Activated CD8-positive, alpha-beta memory T cell treated with anti-CD3 and anti-CD28 coated beads for 4 hours (primary cell): ENCODE measurements around the gene KCNH5.
"Not testable (repeated sequence)": the region's sequence is repeated elsewhere in the genome, so short reads cannot be mapped to it uniquely, and the experiment has no call there.

Experiments used
- DNase-seq, 2 donors: peaks; one replicate each; pipeline ENCODE4 v3.0.0-alpha.2; 2020; ENCODE audit warnings: low read depth in 2 of 2

KCNH5 gene

GRCh38 chr14:62882967-62883366 lies 162.3 kb downstream of the KCNH5 start:
- DNase-seq: no peak

GRCh38 chr14:62866376-62866775 lies 178.9 kb downstream of the KCNH5 start:
- no peak for DNase-seq

GRCh38 chr14:62864588-62864987 lies 180.7 kb downstream of the KCNH5 start:
- no peak for DNase-seq

GRCh38 chr14:62858011-62858410 lies 187.2 kb downstream of the KCNH5 start:
- DNase-seq: not testable (repeated sequence)

GRCh38 chr14:62854951-62855350 lies 190.3 kb downstream of the KCNH5 start:
- no peak for DNase-seq

GRCh38 chr14:62847168-62847567 lies 198.1 kb downstream of the KCNH5 start:
- DNase-seq: no peak

- no peak for DNase-seq
Measured at GRCh38 chr14:62844546-62844945, 200.7 kb downstream of the KCNH5 start.

GRCh38 chr14:62824086-62824485 lies 221.2 kb downstream of the KCNH5 start:
- no peak for DNase-seq

GRCh38 chr14:62819931-62820330 lies 225.3 kb downstream of the KCNH5 start:
- no peak for DNase-seq

- no peak for DNase-seq
Measured at GRCh38 chr14:62807636-62808035, 237.6 kb downstream of the KCNH5 start.

- DNase-seq: no peak
Measured at GRCh38 chr14:62800577-62800976, 244.7 kb downstream of the KCNH5 start.

GRCh38 chr14:62796431-62796830 lies 248.8 kb downstream of the KCNH5 start:
- no peak for DNase-seq

GRCh38 chr14:62792578-62792977 lies 252.7 kb downstream of the KCNH5 start:
- DNase-seq: no peak

- not testable (repeated sequence) for DNase-seq
Measured at GRCh38 chr14:62781328-62781727, 263.9 kb downstream of the KCNH5 start.

- DNase-seq: no peak
Measured at GRCh38 chr14:62778852-62779251, 266.4 kb downstream of the KCNH5 start.

- no peak for DNase-seq
Measured at GRCh38 chr14:62778310-62778709, 266.9 kb downstream of the KCNH5 start.

GRCh38 chr14:62777510-62777909 lies 267.7 kb downstream of the KCNH5 start:
- DNase-seq: no peak

- DNase-seq: no peak
Measured at GRCh38 chr14:62776300-62776699, 269.0 kb downstream of the KCNH5 start.

- no peak for DNase-seq
Measured at GRCh38 chr14:62768753-62769152, 276.5 kb downstream of the KCNH5 start.

- DNase-seq: no peak
Measured at GRCh38 chr14:62763951-62764350, 281.3 kb downstream of the KCNH5 start.

- no peak for DNase-seq
Measured at GRCh38 chr14:62759796-62760195, 285.5 kb downstream of the KCNH5 start.

GRCh38 chr14:62746881-62747280 lies 298.4 kb downstream of the KCNH5 start:
- not testable (repeated sequence) for DNase-seq

- no peak for DNase-seq
Measured at GRCh38 chr14:62745496-62745895, 299.8 kb downstream of the KCNH5 start.

GRCh38 chr14:62743560-62743959 lies 301.7 kb downstream of the KCNH5 start:
- DNase-seq: no peak

- DNase-seq: no peak
Measured at GRCh38 chr14:62743118-62743517, 302.1 kb downstream of the KCNH5 start.
